Ovary (tissue), 9 donors: ENCODE measurements around the gene CNTFR. TPM values are rescaled to one million over a fixed set of nuclear protein-coding genes. Genes with fewer than 3 reads are reported as not detected.

Experiments
- DNase-seq, 5 donors: peaks; one replicate each; pipeline ENCODE4 v3.0.0-alpha.2; 2019 to 2020
- H3K27ac ChIP-seq, 2 donors: fragments of 200-600 bp; one replicate each; pipeline versions ENCODE4 v1.5.1 to v1.8.0; 2019 to 2022
- H3K27me3 ChIP-seq: fragments of 200-600 bp; one replicate; pipeline ENCODE4 v1.8.0; 2022
- H3K36me3 ChIP-seq: fragments of 200-600 bp; sonication (generic); one replicate; pipeline ENCODE4 v1.5.1; 2019
- H3K4me1 ChIP-seq: one replicate; pipeline ENCODE4 v1.8.1; 2013; ENCODE audit warnings: mild to moderate bottlenecking, moderate library complexity; ENCODE audit not compliant: insufficient read depth
- H3K4me3 ChIP-seq: fragments of 200-600 bp; sonication (generic); one replicate; pipeline ENCODE4 v1.5.1; 2017
- H3K9me3 ChIP-seq, 2 donors: fragments of 200-600 bp in 1 of 2; sonication (generic) in 1 of 2; one replicate each; pipeline versions ENCODE4 v1.5.1 to v1.8.1; 2013 to 2019; ENCODE audit warnings: mild to moderate bottlenecking in 1 of 2, moderate library complexity in 1 of 2
- EP300 ChIP-seq: sonication (generic); formaldehyde crosslinking; IDR thresholded peaks from one replicate; pipeline ENCODE4 v1.6.1; 2017; ENCODE audit warnings: antibody characterized with exemption
- POLR2A ChIP-seq: fragments of 450-650 bp; IDR thresholded peaks from one replicate; pipeline ENCODE4 v1.6.1; 2017; ENCODE audit warnings: antibody characterized with exemption, mild to moderate bottlenecking, moderate library complexity
- WGBS, 3 donors: extraction: QIAGEN DNeasy Blood & Tissue Kit in 1 of 3; methylation state at CpG; one replicate each; pipeline versions ENCODE4 v1.1.5 to v1.1.7; 2013 to 2017; 5-methylcytosine and 5-hydroxymethylcytosine counted together
- intact Hi-C, 4 donors: fragments of 100-400 bp; cut with DNase I; formaldehyde crosslinking; loops; one replicate each; pipeline versions ENCODE4 v1.11.0 to v1.15.1; 2022 to 2023
- polyA plus RNA-seq, 2 donors: library from polyadenylated mRNA; stranded (reverse); fragments of 200-250 nt in 1 of 2; fragments of 350-450 nt in 1 of 2; fragmentation: Illumina TruSeq in 1 of 2; extraction: RNeasy Lipid Tissue Mini Kit (QIAGEN cat#74804) in 1 of 2; gene quantifications; one replicate each; pipeline ENCODE4 v1.2.3, GENCODE V29; 2013 to 2014
- total RNA-seq, 7 donors: library from RNA; depleted of rRNA in 2 of 7; stranded (reverse); fragments of >200 nt in 2 of 7; fragmentation: NEBNext Ultra II Directional in 3 of 7; extraction: Animal tissue kit (Norgen Biotek cat#: 25700) in 3 of 7; gene quantifications; one replicate each; pipeline versions ENCODE4 v1.1.0 to v1.2.4, GENCODE V29; 2016 to 2023
- TF ChIP-seq, protein P1 (sequence below), 3 donors: fragments of 450-650 bp in 2 of 3; fragments of 200-600 bp in 1 of 3; IDR thresholded peaks; one replicate each; pipeline versions ENCODE4 v1.5.1 to v1.8.0; 2016 to 2022; ENCODE audit warnings: antibody characterized with exemption in 3 of 3, mild to moderate bottlenecking in 1 of 3
- donor health status: DM: no; HTN: no; CAD: no; lungs with moderate emphysema.
- donor health status: DM: no; HTN: no; CAD: no.
- donor health status: Bipolar disorder and iron deficiency.
- donor health status: DM: yes; HTN: yes; CAD: no.
- donor health status: DM: no; HTN: no; CAD: no.
- donor health status: DM: yes; HTN: yes; CAD: no.

Gene CNTFR
- total and polyA plus RNA-seq, 9 donors = 1.2 to 4.7 (median 2.6) TPM

DNA sequence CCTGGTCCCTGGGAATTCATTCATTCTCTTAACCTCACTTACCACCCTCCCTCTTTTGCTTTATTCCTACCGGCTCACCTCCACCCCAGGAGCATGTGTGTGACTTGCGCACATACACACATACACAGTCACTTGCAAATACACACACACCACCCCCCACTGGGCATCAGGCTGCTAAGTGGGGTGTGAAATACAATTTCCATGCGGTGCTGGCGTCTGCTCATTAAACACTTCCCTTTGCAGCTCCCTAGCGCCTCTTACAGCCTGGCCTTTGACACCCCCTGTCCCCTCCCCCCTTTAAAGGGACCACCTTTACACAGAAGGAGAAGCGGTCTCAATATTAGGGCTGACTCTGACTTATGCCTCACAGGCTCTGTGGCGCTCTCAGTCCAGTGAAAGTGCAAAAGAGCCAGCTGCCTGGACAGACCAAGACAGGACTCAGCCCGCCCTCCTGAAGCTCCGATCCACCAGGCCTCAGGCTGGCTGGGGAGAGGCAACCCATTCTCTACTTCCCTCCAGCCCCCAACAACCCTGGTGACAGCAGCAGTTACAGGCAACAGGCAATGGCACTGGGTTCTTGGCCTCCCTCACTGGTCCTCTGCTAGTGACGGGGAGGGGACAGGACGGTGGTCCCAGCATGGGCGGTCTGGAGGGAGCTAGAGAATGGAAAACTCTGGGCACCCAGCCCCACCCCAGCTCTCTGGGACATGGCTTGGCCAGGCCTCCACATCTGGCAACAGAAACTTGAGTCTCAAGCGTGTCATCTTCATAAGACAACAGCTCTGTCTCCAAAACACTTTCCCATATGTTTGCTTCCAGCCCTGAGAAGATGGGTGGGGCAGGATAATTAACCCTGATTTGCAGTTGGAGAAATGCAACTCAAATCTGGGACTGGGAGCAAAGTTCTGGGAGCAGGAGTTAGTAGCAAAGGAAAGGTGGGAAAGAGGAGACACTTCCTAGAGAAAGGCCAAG, 78.7 kb downstream of the CNTFR start:
- intact Hi-C loops = no loop called here
- Histone ChIP-seq H3K27ac (no peak overlapping the region), H3K4me1 (no peaks in the 10 kb centered on the region), H3K4me3 (no peak overlapping the region), H3K27me3 (no peaks in the 10 kb centered on the region), H3K36me3 (no peaks in the 10 kb centered on the region), H3K9me3 (no peaks in the 10 kb centered on the region)
- DNase-seq = no peak
- TF ChIP-seq, protein P1, sequence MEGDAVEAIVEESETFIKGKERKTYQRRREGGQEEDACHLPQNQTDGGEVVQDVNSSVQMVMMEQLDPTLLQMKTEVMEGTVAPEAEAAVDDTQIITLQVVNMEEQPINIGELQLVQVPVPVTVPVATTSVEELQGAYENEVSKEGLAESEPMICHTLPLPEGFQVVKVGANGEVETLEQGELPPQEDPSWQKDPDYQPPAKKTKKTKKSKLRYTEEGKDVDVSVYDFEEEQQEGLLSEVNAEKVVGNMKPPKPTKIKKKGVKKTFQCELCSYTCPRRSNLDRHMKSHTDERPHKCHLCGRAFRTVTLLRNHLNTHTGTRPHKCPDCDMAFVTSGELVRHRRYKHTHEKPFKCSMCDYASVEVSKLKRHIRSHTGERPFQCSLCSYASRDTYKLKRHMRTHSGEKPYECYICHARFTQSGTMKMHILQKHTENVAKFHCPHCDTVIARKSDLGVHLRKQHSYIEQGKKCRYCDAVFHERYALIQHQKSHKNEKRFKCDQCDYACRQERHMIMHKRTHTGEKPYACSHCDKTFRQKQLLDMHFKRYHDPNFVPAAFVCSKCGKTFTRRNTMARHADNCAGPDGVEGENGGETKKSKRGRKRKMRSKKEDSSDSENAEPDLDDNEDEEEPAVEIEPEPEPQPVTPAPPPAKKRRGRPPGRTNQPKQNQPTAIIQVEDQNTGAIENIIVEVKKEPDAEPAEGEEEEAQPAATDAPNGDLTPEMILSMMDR (IDR thresholded peaks at IDR 0.05) = no peak
- TF ChIP-seq POLR2A (no peak), EP300 (no peak)
- 72 to 77% (median 74%) methylated on average over 13 of the region's 13 CpGs for WGBS, 3 donors

DNA sequence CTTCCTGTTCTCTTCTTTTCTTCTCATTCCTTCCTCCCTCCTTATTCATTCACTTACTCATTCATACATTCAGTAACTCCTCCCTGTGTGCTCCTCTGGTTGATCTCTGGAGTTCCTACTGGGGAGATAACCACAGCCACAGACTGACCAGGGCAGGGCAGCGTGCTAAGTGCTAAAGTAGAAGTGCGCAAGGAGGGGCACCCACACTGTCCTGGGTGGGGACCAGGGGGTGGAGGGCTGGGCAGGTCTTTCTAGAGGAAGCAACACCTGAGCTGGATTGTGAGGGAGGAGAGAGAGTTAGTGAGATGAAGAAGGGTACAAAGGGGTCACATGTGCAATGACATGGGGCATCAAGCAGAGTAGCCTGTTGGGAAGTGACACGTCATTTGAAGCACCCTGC, 80.6 kb downstream of the CNTFR start:
- no peaks in the 10 kb centered on the region for H3K27me3 ChIP-seq
- no peaks in the 10 kb centered on the region for H3K36me3 ChIP-seq
- no peak overlapping the region for H3K4me3 ChIP-seq
- TF ChIP-seq EP300 (no peak), POLR2A (no peak)
- TF ChIP-seq, protein P1 (IDR thresholded peaks at IDR 0.05) = no peak
- no peaks in the 10 kb centered on the region for H3K9me3 ChIP-seq
- intact Hi-C loops = loop anchor here in 2 of 4 donors (10.0 kb wide), 2 partner anchors 104 to 884 kb away; no protein-coding TSS in a partner anchor
- H3K27ac ChIP-seq = no peak overlapping the region
- 82 to 92% (median 84%) methylated on average over 3 of the region's 3 CpGs for WGBS, 3 donors
- no peak for DNase-seq
- no peaks in the 10 kb centered on the region for H3K4me1 ChIP-seq

DNA sequence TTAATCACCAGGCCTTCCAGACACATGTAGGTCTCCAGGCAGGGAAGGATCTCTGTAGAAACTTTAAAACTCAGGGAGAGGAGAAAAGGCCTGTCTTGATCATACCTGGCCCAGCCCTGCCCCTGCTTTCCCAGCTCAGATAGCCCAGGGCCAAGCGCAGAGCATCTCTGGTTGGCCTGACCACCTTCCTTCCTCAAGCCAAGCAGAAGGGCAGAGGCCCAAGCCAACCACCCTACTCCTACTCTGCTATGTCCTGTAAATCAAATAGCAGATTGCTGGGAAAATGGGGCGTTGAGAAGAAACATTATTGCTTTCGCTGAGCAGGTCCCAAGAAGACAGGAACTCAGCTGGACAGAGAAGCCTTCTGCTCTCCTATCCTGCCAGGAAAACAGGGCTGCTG, 81.1 kb downstream of the CNTFR start:
- H3K4me3 ChIP-seq = no peak overlapping the region
- TF ChIP-seq POLR2A = no peak
- TF ChIP-seq, protein P1 (IDR thresholded peaks at IDR 0.05) = no peak
- TF ChIP-seq EP300 = no peak
- no peaks in the 10 kb centered on the region for H3K36me3 ChIP-seq
- no peaks in the 10 kb centered on the region for H3K27me3 ChIP-seq
- 76 to 83% (median 83%) methylated on average over 3 of the region's 3 CpGs for WGBS, 3 donors
- H3K4me1 ChIP-seq = no peaks in the 10 kb centered on the region
- no peak for DNase-seq
- H3K9me3 ChIP-seq = no peaks in the 10 kb centered on the region
- intact Hi-C loops = loop anchor here in 2 of 4 donors (10.0 kb wide), 2 partner anchors 104 to 884 kb away; no protein-coding TSS in a partner anchor
- no peak overlapping the region for H3K27ac ChIP-seq

DNA sequence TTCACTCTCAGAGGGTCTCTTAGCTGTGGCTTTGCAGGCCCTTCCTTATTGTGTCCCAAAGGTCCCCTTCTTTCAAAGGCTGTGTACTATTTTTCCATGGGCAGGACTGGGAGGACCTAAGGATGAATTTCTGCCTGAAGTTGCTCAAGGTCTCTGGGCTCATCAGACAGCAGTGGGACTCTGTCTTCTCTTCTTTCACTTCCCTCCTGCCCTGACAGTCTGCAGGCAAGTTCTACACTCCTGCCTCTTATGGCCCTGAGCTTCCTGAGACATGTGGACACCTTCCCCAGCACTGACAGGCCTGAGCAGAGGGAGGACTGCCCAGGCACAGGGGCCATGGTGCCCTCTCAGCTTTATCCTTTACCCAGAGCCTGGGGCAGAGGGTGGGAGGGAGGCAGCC, 81.6 kb downstream of the CNTFR start:
- Histone ChIP-seq H3K27me3 (no peaks in the 10 kb centered on the region), H3K9me3 (no peaks in the 10 kb centered on the region), H3K4me3 (no peak overlapping the region), H3K36me3 (no peaks in the 10 kb centered on the region), H3K4me1 (no peaks in the 10 kb centered on the region), H3K27ac (no peak overlapping the region)
- no peak for DNase-seq
- intact Hi-C loops = loop anchor here in 2 of 4 donors (10.0 kb wide), 2 partner anchors 103 to 883 kb away; no protein-coding TSS in a partner anchor
- TF ChIP-seq EP300 = no peak
- TF ChIP-seq, protein P1 (IDR thresholded peaks at IDR 0.05) = no peak
- no peak for TF ChIP-seq POLR2A
